ENCODE measurements around the gene MLXIPL.

GRCh38 chr7:73557108-73557396 lies 67.3 kb downstream of the MLXIPL start:
- no peak for TF ChIP-seq BACH2 (CRISPR knock-in tag; IDR thresholded peaks at IDR 0.05; ENCODE audit: borderline replicate concordance)
- TF ChIP-seq PATZ1 (CRISPR knock-in tag; IDR thresholded peaks at IDR 0.05; ENCODE audit: borderline replicate concordance): no peak
- TF ChIP-seq ZFP3 (CRISPR knock-in tag; IDR thresholded peaks at IDR 0.05): no peak
- TF ChIP-seq PPARA (CRISPR knock-in tag; IDR thresholded peaks at IDR 0.05; ENCODE audit: borderline replicate concordance): no peak
- no peak for TF ChIP-seq SNAI2 (CRISPR knock-in tag; IDR thresholded peaks at IDR 0.05)
- no peak for TF ChIP-seq ISL1 (CRISPR knock-in tag; IDR thresholded peaks at IDR 0.05)
- TF ChIP-seq TOX (CRISPR knock-in tag; IDR thresholded peaks at IDR 0.05; ENCODE audit: borderline replicate concordance): no peak
- no peak for TF ChIP-seq OSR1 (CRISPR knock-in tag; IDR thresholded peaks at IDR 0.05)
- no peak for TF ChIP-seq TSHZ2 (CRISPR knock-in tag; IDR thresholded peaks at IDR 0.05)
- TF ChIP-seq CSDC2 (CRISPR knock-in tag; IDR thresholded peaks at IDR 0.05): no peak
- no peak for TF ChIP-seq ZFP30 (CRISPR knock-in tag; IDR thresholded peaks at IDR 0.05)
- TF ChIP-seq CREB5 (CRISPR knock-in tag; IDR thresholded peaks at IDR 0.05; ENCODE audit: low read depth): no peak
